PFSK-1 (cell line): Measurements from ENCODE around the gene ZSWIM6.

Experiments
- FOXP2 ChIP-seq: optimal IDR thresholded peaks from 2 replicates; pipeline ENCODE3; 2011; ENCODE audit warnings: borderline replicate concordance, control low read depth, inconsistent platforms; ENCODE audit not compliant: insufficient read depth; ENCODE audit errors: extremely low read length, extremely low read depth
- POLR2AphosphoS5 ChIP-seq: IDR thresholded peaks from 2 replicates; pipeline ENCODE4 v1.6.1; 2012; ENCODE audit warnings: low read depth, mild to moderate bottlenecking, control low read depth, low read length, moderate library complexity
- SIN3A ChIP-seq: IDR thresholded peaks from 2 replicates; pipeline ENCODE4 v1.6.1; 2012; ENCODE audit warnings: mild to moderate bottlenecking, low read length, moderate library complexity, borderline replicate concordance; ENCODE audit not compliant: insufficient read depth
- TAF1 ChIP-seq: IDR thresholded peaks from 2 replicates; pipeline ENCODE4 v1.6.1; 2012; ENCODE audit warnings: low read length, control low read depth, borderline replicate concordance; ENCODE audit not compliant: insufficient read depth
- TF ChIP-seq, protein P1 (sequence below), 2 experiments: IDR thresholded peaks; 2 replicates each; pipeline versions ENCODE4 v1.6.1 to v1.8.0; 2011 to 2012; ENCODE audit warnings: low read depth in 2 of 2, low read length in 2 of 2, control low read depth in 1 of 2, inconsistent platforms in 1 of 2, mild to moderate bottlenecking in 1 of 2, moderate library complexity in 1 of 2; ENCODE audit not compliant: insufficient read depth in 1 of 2

DNA sequence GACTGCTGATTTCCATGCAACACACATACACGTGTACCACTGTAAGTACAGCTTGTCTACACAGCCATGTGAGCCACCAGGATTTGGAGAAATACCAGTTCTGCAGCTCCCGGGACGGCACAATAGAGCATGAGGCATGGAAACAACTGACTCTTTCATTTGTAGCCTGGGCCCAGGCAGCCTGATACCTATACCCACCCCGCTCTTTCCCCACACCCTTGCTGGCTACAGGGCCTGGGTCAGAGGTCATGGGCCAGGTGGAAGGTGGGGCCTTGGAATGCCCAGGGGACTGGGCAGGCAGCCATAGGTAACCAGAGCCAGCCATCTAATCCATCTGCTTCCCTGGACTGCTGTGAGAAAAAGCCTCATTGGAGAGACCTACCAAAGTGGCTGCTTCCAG is 39.0 kb upstream of the ZSWIM6 start:
- TF ChIP-seq POLR2AphosphoS5 (no peak), TAF1 (no peak), SIN3A (no peak), FOXP2 (no peak)
- TF ChIP-seq, protein P1, sequence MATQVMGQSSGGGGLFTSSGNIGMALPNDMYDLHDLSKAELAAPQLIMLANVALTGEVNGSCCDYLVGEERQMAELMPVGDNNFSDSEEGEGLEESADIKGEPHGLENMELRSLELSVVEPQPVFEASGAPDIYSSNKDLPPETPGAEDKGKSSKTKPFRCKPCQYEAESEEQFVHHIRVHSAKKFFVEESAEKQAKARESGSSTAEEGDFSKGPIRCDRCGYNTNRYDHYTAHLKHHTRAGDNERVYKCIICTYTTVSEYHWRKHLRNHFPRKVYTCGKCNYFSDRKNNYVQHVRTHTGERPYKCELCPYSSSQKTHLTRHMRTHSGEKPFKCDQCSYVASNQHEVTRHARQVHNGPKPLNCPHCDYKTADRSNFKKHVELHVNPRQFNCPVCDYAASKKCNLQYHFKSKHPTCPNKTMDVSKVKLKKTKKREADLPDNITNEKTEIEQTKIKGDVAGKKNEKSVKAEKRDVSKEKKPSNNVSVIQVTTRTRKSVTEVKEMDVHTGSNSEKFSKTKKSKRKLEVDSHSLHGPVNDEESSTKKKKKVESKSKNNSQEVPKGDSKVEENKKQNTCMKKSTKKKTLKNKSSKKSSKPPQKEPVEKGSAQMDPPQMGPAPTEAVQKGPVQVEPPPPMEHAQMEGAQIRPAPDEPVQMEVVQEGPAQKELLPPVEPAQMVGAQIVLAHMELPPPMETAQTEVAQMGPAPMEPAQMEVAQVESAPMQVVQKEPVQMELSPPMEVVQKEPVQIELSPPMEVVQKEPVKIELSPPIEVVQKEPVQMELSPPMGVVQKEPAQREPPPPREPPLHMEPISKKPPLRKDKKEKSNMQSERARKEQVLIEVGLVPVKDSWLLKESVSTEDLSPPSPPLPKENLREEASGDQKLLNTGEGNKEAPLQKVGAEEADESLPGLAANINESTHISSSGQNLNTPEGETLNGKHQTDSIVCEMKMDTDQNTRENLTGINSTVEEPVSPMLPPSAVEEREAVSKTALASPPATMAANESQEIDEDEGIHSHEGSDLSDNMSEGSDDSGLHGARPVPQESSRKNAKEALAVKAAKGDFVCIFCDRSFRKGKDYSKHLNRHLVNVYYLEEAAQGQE (IDR thresholded peaks at IDR 0.05; ENCODE audit: insufficient read depth in 1 of 2, low read depth in 2 of 2, low read length in 2 of 2): no peak
